ENCODE measurements around the gene SLC10A2. TPM values are rescaled to one million over a fixed set of nuclear protein-coding genes. Genes with fewer than 3 reads are reported as not detected.
"Not testable (repeated sequence)": the region's sequence is repeated elsewhere in the genome, so short reads cannot be mapped to it uniquely, and the experiment has no call there.

Gene SLC10A2
- polyA plus RNA-seq, 1 donor (not counting 4 experiments of a cell fraction or from before 2014, with no cell fraction given), result 0.39 TPM

GRCh38 chr13:103104340-103104739 is 38.1 kb upstream of the SLC10A2 start:
- no peaks in the 10 kb centered on the region for H3K36me3 ChIP-seq (ENCODE audit: control insufficient read depth in 2 of 2, extremely low read depth in 1 of 2, insufficient read depth in 2 of 2, low read length in 2 of 2)
- no peak overlapping the region for H2AFZ ChIP-seq (ENCODE audit: control insufficient read depth, low read length)
- TF ChIP-seq, protein P1, sequence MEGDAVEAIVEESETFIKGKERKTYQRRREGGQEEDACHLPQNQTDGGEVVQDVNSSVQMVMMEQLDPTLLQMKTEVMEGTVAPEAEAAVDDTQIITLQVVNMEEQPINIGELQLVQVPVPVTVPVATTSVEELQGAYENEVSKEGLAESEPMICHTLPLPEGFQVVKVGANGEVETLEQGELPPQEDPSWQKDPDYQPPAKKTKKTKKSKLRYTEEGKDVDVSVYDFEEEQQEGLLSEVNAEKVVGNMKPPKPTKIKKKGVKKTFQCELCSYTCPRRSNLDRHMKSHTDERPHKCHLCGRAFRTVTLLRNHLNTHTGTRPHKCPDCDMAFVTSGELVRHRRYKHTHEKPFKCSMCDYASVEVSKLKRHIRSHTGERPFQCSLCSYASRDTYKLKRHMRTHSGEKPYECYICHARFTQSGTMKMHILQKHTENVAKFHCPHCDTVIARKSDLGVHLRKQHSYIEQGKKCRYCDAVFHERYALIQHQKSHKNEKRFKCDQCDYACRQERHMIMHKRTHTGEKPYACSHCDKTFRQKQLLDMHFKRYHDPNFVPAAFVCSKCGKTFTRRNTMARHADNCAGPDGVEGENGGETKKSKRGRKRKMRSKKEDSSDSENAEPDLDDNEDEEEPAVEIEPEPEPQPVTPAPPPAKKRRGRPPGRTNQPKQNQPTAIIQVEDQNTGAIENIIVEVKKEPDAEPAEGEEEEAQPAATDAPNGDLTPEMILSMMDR (optimal IDR thresholded peaks at IDR 0.05 in 1 of 3, IDR thresholded peaks at IDR 0.05 in 1 of 3, conservative IDR thresholded peaks at IDR 0.05 in 1 of 3; ENCODE audit: extremely low read depth in 1 of 3, insufficient read depth in 2 of 3, low read length in 3 of 3), result no peak
- no peak for TF ChIP-seq EZH2 (IDR thresholded peaks at IDR 0.05; ENCODE audit: low read length)
- H3K9me3 ChIP-seq (ENCODE audit: control insufficient read depth, low read depth, low read length), result no peaks in the 10 kb centered on the region
- H3K4me1 ChIP-seq (ENCODE audit: control insufficient read depth, extremely low read depth, insufficient read depth, low read length), result peaks cover 19% of the 10 kb centered on the region
- no peaks in the 10 kb centered on the region for H3K27me3 ChIP-seq (ENCODE audit: control insufficient read depth, extremely low read depth, insufficient read depth, low read length)
- DNase-seq (ENCODE audit: low read depth, low spot score) (no peak), FAIRE-seq (no peak)
- H3K27ac ChIP-seq (ENCODE audit: control insufficient read depth, insufficient read depth, low read length), result no peak overlapping the region
- no peak overlapping the region for H3K4me3 ChIP-seq (ENCODE audit: control insufficient read depth in 2 of 3, extremely low read depth in 1 of 3, insufficient read depth in 2 of 3, low read depth in 1 of 3, low read length in 3 of 3)
- no peaks in the 10 kb centered on the region for H3K79me2 ChIP-seq (ENCODE audit: control insufficient read depth, insufficient read depth, low read length)
- dilution Hi-C loops (cut with MboI; ENCODE audit: extremely low pct_ligation_motif_present, low sequenced_read_pairs), result no loop called here
- no peak overlapping the region for H3K9ac ChIP-seq (ENCODE audit: control insufficient read depth, extremely low read depth, insufficient read depth, low read length)
- H4K20me1 ChIP-seq (ENCODE audit: control insufficient read depth, extremely low read depth, insufficient read depth, low read length), result no peaks in the 10 kb centered on the region
- H3K9me1 ChIP-seq (ENCODE audit: control insufficient read depth, extremely low read depth, insufficient read depth, low read length), result no peaks in the 10 kb centered on the region
- no peak overlapping the region for H3K4me2 ChIP-seq (ENCODE audit: control insufficient read depth, extremely low read depth, insufficient read depth, low read depth, low read length)

GRCh38 chr13:103103456-103103855 is 37.2 kb upstream of the SLC10A2 start:
- H3K9me1 ChIP-seq (ENCODE audit: control insufficient read depth, extremely low read depth, insufficient read depth, low read length); H3K9me3 ChIP-seq (ENCODE audit: control insufficient read depth, low read depth, low read length); H3K79me2 ChIP-seq (ENCODE audit: control insufficient read depth, insufficient read depth, low read length); dilution Hi-C loops (cut with MboI; ENCODE audit: extremely low pct_ligation_motif_present, low sequenced_read_pairs); H3K4me2 ChIP-seq (ENCODE audit: control insufficient read depth, extremely low read depth, insufficient read depth, low read depth, low read length); H3K9ac ChIP-seq (ENCODE audit: control insufficient read depth, extremely low read depth, insufficient read depth, low read length); H3K27me3 ChIP-seq (ENCODE audit: control insufficient read depth, extremely low read depth, insufficient read depth, low read length); DNase-seq (ENCODE audit: low read depth, low spot score); H3K36me3 ChIP-seq (ENCODE audit: control insufficient read depth in 2 of 2, extremely low read depth in 1 of 2, insufficient read depth in 2 of 2, low read length in 2 of 2); H2AFZ ChIP-seq (ENCODE audit: control insufficient read depth, low read length); H3K27ac ChIP-seq (ENCODE audit: control insufficient read depth, insufficient read depth, low read length); H4K20me1 ChIP-seq (ENCODE audit: control insufficient read depth, extremely low read depth, insufficient read depth, low read length); FAIRE-seq; H3K4me3 ChIP-seq (ENCODE audit: control insufficient read depth in 2 of 3, extremely low read depth in 1 of 3, insufficient read depth in 2 of 3, low read depth in 1 of 3, low read length in 3 of 3): not testable (repeated sequence)
- peaks cover 19% of the 10 kb centered on the region for H3K4me1 ChIP-seq (ENCODE audit: control insufficient read depth, extremely low read depth, insufficient read depth, low read length)

- Histone ChIP-seq H2AFZ (ENCODE audit: control insufficient read depth, low read length) (no peak overlapping the region), H3K27ac (ENCODE audit: control insufficient read depth, insufficient read depth, low read length) (no peak overlapping the region), H3K9me1 (ENCODE audit: control insufficient read depth, extremely low read depth, insufficient read depth, low read length) (no peaks in the 10 kb centered on the region), H4K20me1 (ENCODE audit: control insufficient read depth, extremely low read depth, insufficient read depth, low read length) (no peaks in the 10 kb centered on the region), H3K4me3 (ENCODE audit: control insufficient read depth in 2 of 3, extremely low read depth in 1 of 3, insufficient read depth in 2 of 3, low read depth in 1 of 3, low read length in 3 of 3) (no peak overlapping the region), H3K36me3 (ENCODE audit: control insufficient read depth in 2 of 2, extremely low read depth in 1 of 2, insufficient read depth in 2 of 2, low read length in 2 of 2) (no peaks in the 10 kb centered on the region), H3K4me1 (ENCODE audit: control insufficient read depth, extremely low read depth, insufficient read depth, low read length) (peaks cover 19% of the 10 kb centered on the region), H3K79me2 (ENCODE audit: control insufficient read depth, insufficient read depth, low read length) (no peaks in the 10 kb centered on the region), H3K4me2 (ENCODE audit: control insufficient read depth, extremely low read depth, insufficient read depth, low read depth, low read length) (no peak overlapping the region), H3K9ac (ENCODE audit: control insufficient read depth, extremely low read depth, insufficient read depth, low read length) (no peak overlapping the region), H3K27me3 (ENCODE audit: control insufficient read depth, extremely low read depth, insufficient read depth, low read length) (no peaks in the 10 kb centered on the region), H3K9me3 (ENCODE audit: control insufficient read depth, low read depth, low read length) (no peaks in the 10 kb centered on the region)
- no peak for TF ChIP-seq EZH2 (IDR thresholded peaks at IDR 0.05; ENCODE audit: low read length)
- FAIRE-seq (no peak), DNase-seq (ENCODE audit: low read depth, low spot score) (no peak)
- dilution Hi-C loops (cut with MboI; ENCODE audit: extremely low pct_ligation_motif_present, low sequenced_read_pairs), result no loop called here
These were observed 36.3 kb upstream of the SLC10A2 start for GRCh38 chr13:103102482-103102881.

All from keratinocyte (primary cell).